Fibroblast of mammary gland (primary cell): ENCODE measurements around the gene SLCO2A1.

Source experiments
- DNase-seq: peaks from one replicate; pipeline ENCODE4 v3.0.0-alpha.2; 2010; ENCODE audit warnings: low read depth
- H3K4me3 ChIP-seq: 2 replicates; pipeline ENCODE4 v1.5.1; 2011; ENCODE audit warnings: low read depth, mild to moderate bottlenecking, low read length, moderate library complexity; ENCODE audit not compliant: control insufficient read depth
- CTCF ChIP-seq: conservative IDR thresholded peaks from 2 replicates; pipeline ENCODE4 v1.5.1; 2011; ENCODE audit warnings: low read depth, low read length, inconsistent platforms; ENCODE audit not compliant: control insufficient read depth, insufficient read depth

SLCO2A1 gene

GRCh38 chr3:134014270-134014669 lies 15.5 kb downstream of the SLCO2A1 start:
- DNase-seq = no peak
- TF ChIP-seq CTCF = no peak
- H3K4me3 ChIP-seq = no peak overlapping the region

GRCh38 chr3:134013280-134013679 lies 16.4 kb downstream of the SLCO2A1 start:
- H3K4me3 ChIP-seq = no peak overlapping the region
- no peak for TF ChIP-seq CTCF
- no peak for DNase-seq

- peak; percentile 31 for DNase-seq
- no peak for TF ChIP-seq CTCF
- H3K4me3 ChIP-seq = no peak overlapping the region
These were observed 20.3 kb downstream of the SLCO2A1 start for GRCh38 chr3:134009345-134010000.

- DNase-seq = peak; percentile 70
- no peak for TF ChIP-seq CTCF
- no peak overlapping the region for H3K4me3 ChIP-seq
These were observed 21.0 kb downstream of the SLCO2A1 start for GRCh38 chr3:134008630-134009156.

- no peak for TF ChIP-seq CTCF
- DNase-seq = no peak
- no peak overlapping the region for H3K4me3 ChIP-seq
These were observed 21.9 kb downstream of the SLCO2A1 start for GRCh38 chr3:134007819-134008218.

- TF ChIP-seq CTCF = no peak
- no peak for DNase-seq
- H3K4me3 ChIP-seq = no peak overlapping the region
These were observed 24.9 kb downstream of the SLCO2A1 start for GRCh38 chr3:134004841-134005240.
